ENCODE results near the gene PEPD. TPM values are rescaled to one million over a fixed set of nuclear protein-coding genes. Genes with fewer than 3 reads are reported as not detected.

PEPD gene
- total and polyA plus RNA-seq, 4 donors: 48.2 to 186 (median 55.5) TPM

DNA sequence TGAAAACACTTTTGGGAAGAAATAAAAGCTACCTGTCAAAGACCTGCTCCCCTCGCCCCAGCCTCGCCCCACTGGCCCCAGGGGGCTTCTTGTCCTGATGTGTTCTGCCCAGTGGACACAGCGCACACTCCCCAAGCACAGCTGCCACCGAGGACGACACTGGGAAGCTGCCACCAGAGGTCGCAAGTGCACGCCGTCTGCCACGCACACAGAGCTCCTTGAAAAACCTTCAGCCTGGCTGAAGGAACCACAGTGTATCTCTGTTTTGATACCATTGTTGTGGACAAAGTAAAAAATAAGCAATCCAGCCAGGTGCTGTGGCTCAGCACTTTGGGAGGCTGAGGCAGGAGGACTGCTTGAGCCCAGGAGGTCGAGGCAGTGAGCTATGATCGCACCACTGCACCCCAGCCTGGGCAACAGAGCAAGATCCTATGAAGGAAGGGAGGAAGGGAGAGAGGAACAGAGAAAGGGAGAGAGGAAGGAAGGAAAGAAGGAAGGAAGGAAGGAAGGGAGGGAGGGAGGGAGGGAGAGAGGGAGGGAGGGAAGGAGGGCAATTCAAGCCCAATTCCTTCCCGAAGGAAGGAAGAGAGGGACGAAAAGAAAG, 90.8 kb downstream of the PEPD start:
- H3K27me3 ChIP-seq (ENCODE audit: control insufficient read depth in 1 of 2, insufficient read depth in 2 of 2, low read length in 1 of 2): no peaks in the 10 kb centered on the region
- no peaks in the 10 kb centered on the region for H3K9me3 ChIP-seq (ENCODE audit: control insufficient read depth, low read length)
- DNase-seq (peak; percentile 77 to 89), ATAC-seq (ENCODE audit: low FRiP score) (no peak)
- 30 to 33% methylated on average over 13 of the region's 13 CpGs for WGBS, 2 donors
- no peak overlapping the region for H3K4me3 ChIP-seq (ENCODE audit: low read length in 2 of 2)
- H3K36me3 ChIP-seq (ENCODE audit: control insufficient read depth in 1 of 2, insufficient read depth in 2 of 2, low read length in 1 of 2): no peaks in the 10 kb centered on the region
- H3K4me1 ChIP-seq (ENCODE audit: control insufficient read depth in 1 of 2, insufficient read depth in 2 of 2, low read length in 2 of 2): no peaks in the 10 kb centered on the region
- H3K27ac ChIP-seq (ENCODE audit: low read depth in 1 of 2, low read length in 2 of 2): no peak overlapping the region
- intact Hi-C loops (cut with DNase I): loop anchor here (1.0 to 5.0 kb wide), 2 partner anchors 341 to 342 kb away; no protein-coding TSS in a partner anchor

DNA sequence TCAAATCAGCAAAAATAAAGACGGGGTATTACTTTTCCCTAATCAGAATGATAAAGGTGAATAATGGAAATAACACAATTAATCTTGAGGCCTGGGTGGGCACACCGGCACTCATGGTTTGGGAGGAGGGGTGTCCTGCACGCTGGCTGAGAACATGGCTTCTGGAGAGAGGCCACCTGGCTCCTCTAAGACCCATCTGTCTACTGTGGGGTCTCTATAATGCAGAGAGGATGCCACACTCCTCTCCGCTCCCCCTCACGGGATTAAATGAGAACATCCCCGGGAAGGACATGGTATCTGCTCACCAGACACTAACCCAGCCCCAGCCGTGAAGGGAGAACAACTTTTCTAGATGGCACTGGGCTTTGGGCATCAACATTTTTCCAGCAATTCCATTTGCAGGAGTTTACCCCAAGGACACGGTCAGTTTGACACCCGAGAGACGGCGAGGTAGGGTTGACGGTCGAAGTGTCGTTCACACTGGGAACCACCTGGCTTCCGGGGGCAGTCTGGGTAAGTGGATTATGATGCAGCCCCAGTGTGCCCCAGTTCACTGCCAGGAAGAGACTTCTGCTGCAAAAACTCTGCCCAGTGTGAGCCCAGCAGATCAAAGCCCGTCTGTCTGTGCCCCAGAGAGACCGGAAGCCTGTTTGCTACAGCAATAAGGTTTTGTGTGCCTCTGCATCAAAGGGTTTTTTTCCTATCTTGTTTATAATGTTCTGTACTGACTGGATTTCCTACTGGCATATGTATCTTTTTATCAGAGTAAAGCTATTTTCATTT, 91.5 kb downstream of the PEPD start:
- DNase-seq: peak; percentile 33 to 57

DNA sequence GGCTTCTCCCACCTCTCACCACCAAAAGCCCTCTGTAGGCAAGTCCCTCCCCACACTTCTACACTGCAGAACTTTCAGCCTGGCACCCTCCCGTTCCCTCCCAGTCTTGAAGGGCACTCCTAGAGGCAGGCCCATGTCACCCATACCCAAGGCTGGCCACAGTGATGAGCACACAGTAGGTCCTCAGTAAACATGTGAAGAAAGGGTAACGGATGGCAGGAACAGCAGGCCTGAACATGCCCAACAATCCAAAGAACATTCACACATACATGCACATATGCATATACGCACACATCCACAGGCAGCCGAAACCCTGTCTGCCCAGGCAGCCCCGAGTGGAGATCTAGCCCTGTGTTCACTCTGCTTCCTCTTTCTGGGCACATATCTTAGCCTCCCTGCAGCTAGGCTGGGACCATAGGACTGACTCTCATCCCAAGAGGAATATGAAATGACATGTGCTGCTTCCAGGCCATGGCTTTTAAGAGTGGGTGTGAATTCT, 92.9 kb downstream of the PEPD start:
- WGBS, 2 donors: 89 to 92% methylated on average over 5 of the region's 5 CpGs
- Histone ChIP-seq H3K27me3 (ENCODE audit: control insufficient read depth in 1 of 2, insufficient read depth in 2 of 2, low read length in 1 of 2) (no peaks in the 10 kb centered on the region), H3K36me3 (ENCODE audit: control insufficient read depth in 1 of 2, insufficient read depth in 2 of 2, low read length in 1 of 2) (no peaks in the 10 kb centered on the region), H3K9me3 (ENCODE audit: control insufficient read depth, low read length) (no peaks in the 10 kb centered on the region), H3K4me3 (ENCODE audit: low read length in 2 of 2) (no peak overlapping the region), H3K27ac (ENCODE audit: low read depth in 1 of 2, low read length in 2 of 2) (no peak overlapping the region), H3K4me1 (ENCODE audit: control insufficient read depth in 1 of 2, insufficient read depth in 2 of 2, low read length in 2 of 2) (no peaks in the 10 kb centered on the region)
- intact Hi-C loops (cut with DNase I): no loop called here
- DNase-seq (peak in 1 of 2 donors; percentile 59), ATAC-seq (ENCODE audit: low FRiP score) (no peak)

More for the DNA sequence above, 91.5 kb downstream of the PEPD start:
- Histone ChIP-seq H3K27ac (ENCODE audit: low read depth in 1 of 2, low read length in 2 of 2) (no peak overlapping the region), H3K36me3 (ENCODE audit: control insufficient read depth in 1 of 2, insufficient read depth in 2 of 2, low read length in 1 of 2) (no peaks in the 10 kb centered on the region), H3K4me3 (ENCODE audit: low read length in 2 of 2) (no peak overlapping the region), H3K4me1 (ENCODE audit: control insufficient read depth in 1 of 2, insufficient read depth in 2 of 2, low read length in 2 of 2) (no peaks in the 10 kb centered on the region), H3K27me3 (ENCODE audit: control insufficient read depth in 1 of 2, insufficient read depth in 2 of 2, low read length in 1 of 2) (no peaks in the 10 kb centered on the region), H3K9me3 (ENCODE audit: control insufficient read depth, low read length) (no peaks in the 10 kb centered on the region)
- ATAC-seq (ENCODE audit: low FRiP score): no peak
- intact Hi-C loops (cut with DNase I): loop anchor here (1.0 to 5.0 kb wide), 2 partner anchors 341 to 342 kb away; no protein-coding TSS in a partner anchor
- WGBS, 2 donors: 71 to 76% methylated on average over 17 of the region's 17 CpGs

DNA sequence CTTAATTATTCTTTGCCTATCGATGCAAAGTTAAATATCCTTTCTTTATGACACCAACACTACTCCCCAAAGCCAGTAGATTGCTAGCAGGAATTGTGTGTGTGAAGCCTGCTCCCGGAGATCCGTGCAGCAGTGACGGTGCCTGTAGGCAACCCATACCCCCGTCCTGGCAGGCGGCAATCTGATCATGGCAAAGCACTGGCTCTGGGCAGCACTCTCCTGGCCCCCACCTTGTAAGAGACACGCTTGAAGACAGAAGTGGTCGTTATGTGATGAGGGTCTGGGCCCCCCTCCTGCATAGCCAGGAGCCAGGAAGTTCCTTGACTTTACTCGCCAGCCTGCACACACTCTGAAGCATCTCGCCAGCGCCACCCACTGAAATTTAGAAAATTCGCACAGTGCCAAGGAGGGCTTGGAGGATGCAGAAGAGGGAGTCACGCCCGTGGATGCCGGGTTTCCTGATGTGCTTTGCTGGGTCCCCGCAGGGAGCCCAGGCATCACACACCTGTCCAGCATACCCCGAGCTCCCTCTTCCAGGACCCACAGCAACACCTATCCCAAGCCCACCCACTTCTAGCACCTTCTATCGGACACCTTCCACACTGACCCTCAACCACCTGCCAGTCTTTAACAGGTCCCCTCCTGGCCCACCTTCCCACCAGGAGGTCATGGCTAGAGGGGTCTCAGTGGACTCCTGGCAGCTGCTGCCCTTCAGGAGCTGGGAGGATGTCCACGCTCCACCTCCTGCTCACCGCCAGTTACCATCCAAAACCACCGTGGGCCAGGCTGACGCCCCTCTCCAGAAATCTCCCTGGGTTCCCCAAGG, 93.6 kb downstream of the PEPD start:
- no peaks in the 10 kb centered on the region for H3K4me1 ChIP-seq (ENCODE audit: control insufficient read depth in 1 of 2, insufficient read depth in 2 of 2, low read length in 2 of 2)
- no peaks in the 10 kb centered on the region for H3K9me3 ChIP-seq (ENCODE audit: control insufficient read depth, low read length)
- 87 to 88% methylated on average over 22 of the region's 22 CpGs for WGBS, 2 donors
- H3K4me3 ChIP-seq (ENCODE audit: low read length in 2 of 2): no peak overlapping the region
- H3K36me3 ChIP-seq (ENCODE audit: control insufficient read depth in 1 of 2, insufficient read depth in 2 of 2, low read length in 1 of 2): no peaks in the 10 kb centered on the region
- no peak overlapping the region for H3K27ac ChIP-seq (ENCODE audit: low read depth in 1 of 2, low read length in 2 of 2)
- no peaks in the 10 kb centered on the region for H3K27me3 ChIP-seq (ENCODE audit: control insufficient read depth in 1 of 2, insufficient read depth in 2 of 2, low read length in 1 of 2)
- DNase-seq (peak; percentile 24 to 51), ATAC-seq (ENCODE audit: low FRiP score) (no peak)
- intact Hi-C loops (cut with DNase I): no loop called here

DNA sequence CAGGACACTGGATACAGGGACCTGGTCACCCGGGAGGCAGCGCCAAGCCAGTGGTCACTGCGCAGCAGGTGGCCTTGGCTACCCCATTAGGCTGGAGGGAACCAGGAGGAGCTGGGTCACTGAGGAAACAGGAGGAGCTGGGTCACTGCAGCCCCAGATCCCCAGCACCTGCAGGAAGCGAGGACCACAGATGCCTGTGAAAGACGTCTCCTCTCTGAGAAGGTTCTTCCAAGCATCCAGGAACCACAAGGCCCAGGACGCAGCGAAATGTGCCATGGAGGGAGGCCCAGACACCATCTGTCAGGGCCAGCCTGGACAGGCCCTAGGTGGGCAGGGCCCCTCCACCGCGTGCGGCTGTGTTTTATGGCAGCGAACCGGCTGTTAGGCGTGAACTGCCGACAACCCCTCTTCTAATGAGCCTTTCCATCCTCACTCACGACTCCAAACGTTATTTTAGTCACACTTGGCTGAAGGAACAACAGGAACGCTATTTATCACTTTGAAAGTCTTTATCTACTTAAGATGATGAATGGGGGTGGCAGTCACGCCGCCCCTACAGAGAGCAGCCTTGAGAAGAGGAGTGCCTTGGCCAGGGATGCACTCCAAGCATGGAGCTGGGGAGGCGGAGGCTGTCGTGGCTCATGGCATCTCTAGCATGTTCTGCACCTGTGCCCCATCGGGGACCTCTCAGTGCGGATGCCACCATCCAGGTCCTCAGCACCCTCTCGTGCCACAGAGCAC, 94.8 kb downstream of the PEPD start:
- intact Hi-C loops (cut with DNase I): no loop called here
- Histone ChIP-seq H3K36me3 (ENCODE audit: control insufficient read depth in 1 of 2, insufficient read depth in 2 of 2, low read length in 1 of 2) (no peaks in the 10 kb centered on the region), H3K4me1 (ENCODE audit: control insufficient read depth in 1 of 2, insufficient read depth in 2 of 2, low read length in 2 of 2) (no peaks in the 10 kb centered on the region), H3K4me3 (ENCODE audit: low read length in 2 of 2) (no peak overlapping the region), H3K27ac (ENCODE audit: low read depth in 1 of 2, low read length in 2 of 2) (no peak overlapping the region), H3K9me3 (ENCODE audit: control insufficient read depth, low read length) (no peaks in the 10 kb centered on the region), H3K27me3 (ENCODE audit: control insufficient read depth in 1 of 2, insufficient read depth in 2 of 2, low read length in 1 of 2) (no peaks in the 10 kb centered on the region)
- DNase-seq (peak; percentile 24 to 62), ATAC-seq (ENCODE audit: low FRiP score) (peak; percentile 38)
- 70 to 72% methylated on average over 24 of the region's 24 CpGs for WGBS, 2 donors

DNA sequence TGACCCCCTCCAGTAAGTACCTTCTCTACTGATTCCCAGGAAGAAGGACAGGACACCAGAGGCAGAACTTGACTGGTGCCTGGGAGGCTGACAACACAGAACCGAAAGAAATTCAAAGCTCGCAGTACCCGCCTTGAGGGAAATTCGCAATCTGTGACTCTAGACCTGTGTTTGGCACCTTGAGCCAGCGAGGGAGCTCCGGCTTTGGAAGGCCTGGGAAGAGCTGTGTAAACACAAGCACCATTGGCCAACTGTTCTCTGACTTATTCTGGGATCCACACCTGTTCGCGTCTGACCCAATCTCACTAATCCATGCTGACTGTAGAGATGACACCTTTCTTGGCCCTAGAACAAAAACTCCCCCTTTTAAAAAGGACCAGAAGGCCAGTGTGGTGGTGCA, 97.4 kb downstream of the PEPD start:
- no peaks in the 10 kb centered on the region for H3K4me1 ChIP-seq (ENCODE audit: control insufficient read depth in 1 of 2, insufficient read depth in 2 of 2, low read length in 2 of 2)
- H3K36me3 ChIP-seq (ENCODE audit: control insufficient read depth in 1 of 2, insufficient read depth in 2 of 2, low read length in 1 of 2): no peaks in the 10 kb centered on the region
- no peak overlapping the region for H3K4me3 ChIP-seq (ENCODE audit: low read length in 2 of 2)
- no peak overlapping the region for H3K27ac ChIP-seq (ENCODE audit: low read depth in 1 of 2, low read length in 2 of 2)
- no peaks in the 10 kb centered on the region for H3K27me3 ChIP-seq (ENCODE audit: control insufficient read depth in 1 of 2, insufficient read depth in 2 of 2, low read length in 1 of 2)
- WGBS, 2 donors: 91 to 94% methylated on average over 8 of the region's 8 CpGs
- DNase-seq (no peak), ATAC-seq (ENCODE audit: low FRiP score) (no peak)
- no peaks in the 10 kb centered on the region for H3K9me3 ChIP-seq (ENCODE audit: control insufficient read depth, low read length)
- intact Hi-C loops (cut with DNase I): no loop called here

DNA sequence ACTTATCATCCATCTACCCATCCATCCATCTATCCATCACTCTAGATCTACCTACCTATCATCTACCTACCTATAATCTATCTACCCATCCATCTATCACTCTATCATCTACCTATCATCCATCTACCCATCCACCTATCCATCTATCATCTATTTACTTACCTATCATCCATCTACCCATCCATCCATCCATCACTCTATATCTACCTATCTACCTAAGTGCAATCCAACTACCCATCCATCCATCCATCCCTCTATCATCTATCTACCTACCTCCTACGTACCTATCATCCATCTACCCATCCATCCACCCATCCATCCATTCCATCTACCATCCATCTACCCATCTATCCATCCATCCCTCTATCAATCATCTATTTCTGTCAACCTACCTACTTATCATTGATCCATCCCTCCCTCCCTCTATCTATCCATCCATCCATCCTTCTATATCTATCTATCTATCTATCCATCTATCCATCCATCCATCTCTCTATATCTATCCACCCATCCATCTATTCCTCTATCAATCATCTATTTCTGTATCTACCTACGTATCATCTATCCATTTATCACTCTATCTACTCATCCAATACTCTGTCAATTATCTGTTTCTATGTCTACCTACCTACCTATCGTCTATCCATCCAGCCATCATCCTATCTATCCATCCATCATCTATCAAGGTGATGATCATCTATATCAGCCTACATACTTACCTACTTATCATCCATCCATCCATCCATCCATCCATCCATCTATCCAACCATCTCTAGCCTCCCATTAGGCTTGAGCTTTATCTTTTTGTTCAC, 99.0 kb downstream of the PEPD start:
- DNase-seq (no peak), ATAC-seq (ENCODE audit: low FRiP score) (no peak)
- Histone ChIP-seq H3K4me1 (ENCODE audit: control insufficient read depth in 1 of 2, insufficient read depth in 2 of 2, low read length in 2 of 2) (no peaks in the 10 kb centered on the region), H3K27ac (ENCODE audit: low read depth in 1 of 2, low read length in 2 of 2) (no peak overlapping the region), H3K36me3 (ENCODE audit: control insufficient read depth in 1 of 2, insufficient read depth in 2 of 2, low read length in 1 of 2) (no peaks in the 10 kb centered on the region), H3K27me3 (ENCODE audit: control insufficient read depth in 1 of 2, insufficient read depth in 2 of 2, low read length in 1 of 2) (no peaks in the 10 kb centered on the region), H3K4me3 (ENCODE audit: low read length in 2 of 2) (no peak overlapping the region), H3K9me3 (ENCODE audit: control insufficient read depth, low read length) (no peaks in the 10 kb centered on the region)
- intact Hi-C loops (cut with DNase I): no loop called here
- WGBS, 2 donors: 95 to 96% methylated on average over 3 of the region's 3 CpGs

Data from aorta (tissue), 5 donors.